ENCODE data around the gene TOP3B.

Gene TOP3B

DNA sequence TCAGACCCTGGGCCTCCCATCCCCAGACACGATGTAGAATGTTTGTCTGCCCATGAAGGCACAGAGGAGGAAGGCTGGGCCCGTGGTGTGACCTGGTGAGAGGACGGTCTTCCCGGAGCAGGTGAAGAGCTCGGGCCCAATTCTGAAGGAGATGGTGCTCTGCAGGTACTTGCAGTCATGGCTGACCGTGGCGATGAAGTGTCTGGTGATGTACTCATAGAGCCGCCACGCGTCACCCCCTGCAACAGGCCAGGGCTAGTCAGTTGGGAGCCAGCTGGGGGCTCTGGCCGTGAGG, 20.0 kb downstream of the TOP3B start:
- Histone ChIP-seq H3K36me3 (ENCODE audit: control insufficient read depth in 2 of 2, insufficient read depth in 2 of 2, low read length in 2 of 2) (peaks cover 48 to 64% of the 10 kb centered on the region in 2 donors), H3K9ac (ENCODE audit: low read depth in 1 of 2, low read length in 2 of 2) (no peak overlapping the region), H3K4me1 (ENCODE audit: control insufficient read depth in 2 of 2, insufficient read depth in 2 of 2, low read length in 2 of 2) (peaks cover 0 to 3% of the 10 kb centered on the region in 2 donors), H3K9me3 (ENCODE audit: control insufficient read depth in 2 of 2, low read length in 2 of 2) (no peaks in the 10 kb centered on the region), H3K27me3 (ENCODE audit: control insufficient read depth in 2 of 2, insufficient read depth in 2 of 2, low read length in 2 of 2) (no peaks in the 10 kb centered on the region), H3K27ac (ENCODE audit: low read depth in 2 of 2, low read length in 2 of 2) (no peak overlapping the region), H3K4me3 (ENCODE audit: low read length in 2 of 2) (no peak overlapping the region)

DNA sequence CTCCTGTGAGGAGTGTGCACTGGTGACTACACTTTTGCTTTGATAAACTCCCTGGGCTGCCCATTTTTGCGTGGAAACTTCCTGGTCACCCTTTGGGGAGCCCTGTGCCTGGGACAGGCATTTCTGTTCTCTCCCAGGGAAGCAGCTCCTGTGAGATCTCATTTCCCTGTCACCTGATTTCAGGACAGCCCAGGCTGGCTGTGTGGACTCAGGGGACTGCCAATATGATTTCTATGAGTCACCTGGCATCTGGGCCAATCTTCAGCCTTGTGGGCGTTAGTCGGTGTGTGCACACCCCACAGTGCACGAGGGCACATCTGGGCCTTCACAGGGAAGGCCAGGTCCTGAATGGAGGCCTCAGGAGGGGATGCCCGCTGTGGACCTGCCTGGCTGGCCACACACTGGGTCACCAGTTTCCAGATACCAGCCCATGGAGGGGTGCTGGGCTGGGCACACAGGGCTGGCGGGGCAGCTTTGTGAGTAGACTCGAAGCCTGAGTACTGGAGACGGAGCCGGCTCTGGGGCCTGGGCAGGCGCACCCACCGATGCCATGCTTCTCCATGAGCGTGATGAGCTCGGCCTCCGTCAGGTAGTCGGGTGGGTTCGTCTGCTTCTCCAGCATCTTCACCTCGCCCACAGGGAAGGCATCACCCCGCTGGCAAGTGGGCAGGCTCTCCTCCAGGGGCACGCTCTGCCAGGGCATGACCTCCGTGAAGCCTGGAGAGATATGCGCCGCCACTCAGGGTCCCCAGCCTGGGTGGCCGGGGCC, 20.5 kb downstream of the TOP3B start:
- no peak overlapping the region for H3K9ac ChIP-seq (ENCODE audit: low read depth in 1 of 2, low read length in 2 of 2)
- peaks cover 0 to 3% of the 10 kb centered on the region in 2 donors for H3K4me1 ChIP-seq (ENCODE audit: control insufficient read depth in 2 of 2, insufficient read depth in 2 of 2, low read length in 2 of 2)
- H3K36me3 ChIP-seq (ENCODE audit: control insufficient read depth in 2 of 2, insufficient read depth in 2 of 2, low read length in 2 of 2), result peaks cover 43 to 59% of the 10 kb centered on the region in 2 donors
- no peaks in the 10 kb centered on the region for H3K27me3 ChIP-seq (ENCODE audit: control insufficient read depth in 2 of 2, insufficient read depth in 2 of 2, low read length in 2 of 2)
- H3K9me3 ChIP-seq (ENCODE audit: control insufficient read depth in 2 of 2, low read length in 2 of 2), result no peaks in the 10 kb centered on the region
- no peak overlapping the region for H3K4me3 ChIP-seq (ENCODE audit: low read length in 2 of 2)
- H3K27ac ChIP-seq (ENCODE audit: low read depth in 2 of 2, low read length in 2 of 2), result no peak overlapping the region

DNA sequence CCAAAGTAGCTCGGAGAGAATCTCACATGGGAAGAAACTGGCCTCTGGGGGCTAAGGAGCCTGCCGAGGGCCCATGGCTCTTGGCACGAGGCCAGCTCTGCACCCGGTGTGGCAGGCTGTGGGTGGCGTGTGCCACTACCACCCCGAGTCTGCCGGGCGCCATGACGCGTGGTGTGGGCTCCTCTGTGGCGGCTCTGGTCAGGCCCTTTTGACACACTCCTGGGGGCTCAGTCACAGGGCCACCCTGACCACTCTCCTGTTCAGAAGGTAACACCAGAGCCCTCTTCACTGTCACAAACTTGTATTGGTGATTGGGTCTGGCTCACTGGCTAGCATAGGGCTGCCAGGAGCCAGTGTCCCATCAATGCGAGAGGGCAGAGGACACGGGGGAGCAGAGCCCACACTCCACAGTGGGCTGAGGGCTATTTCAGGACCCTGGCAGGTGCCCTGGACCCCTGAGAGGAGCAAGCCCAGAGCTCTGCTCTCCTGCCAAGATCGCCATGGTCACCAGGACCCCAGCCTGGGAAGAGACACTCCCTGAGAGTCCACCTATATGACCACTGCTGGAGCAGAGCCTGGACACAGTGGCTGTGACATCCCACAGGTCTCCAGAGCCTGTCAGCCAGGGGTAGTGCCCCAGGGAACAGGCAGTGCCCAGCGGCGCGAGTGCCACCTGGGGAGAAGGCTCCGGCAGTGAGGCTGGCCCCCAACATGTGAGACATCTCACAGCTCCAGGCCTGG, 21.3 kb downstream of the TOP3B start:
- peaks cover 35 to 51% of the 10 kb centered on the region in 2 donors for H3K36me3 ChIP-seq (ENCODE audit: control insufficient read depth in 2 of 2, insufficient read depth in 2 of 2, low read length in 2 of 2)
- H3K27me3 ChIP-seq (ENCODE audit: control insufficient read depth in 2 of 2, insufficient read depth in 2 of 2, low read length in 2 of 2), result no peaks in the 10 kb centered on the region
- no peak overlapping the region for H3K27ac ChIP-seq (ENCODE audit: low read depth in 2 of 2, low read length in 2 of 2)
- H3K9me3 ChIP-seq (ENCODE audit: control insufficient read depth in 2 of 2, low read length in 2 of 2), result no peaks in the 10 kb centered on the region
- H3K4me3 ChIP-seq (ENCODE audit: low read length in 2 of 2), result no peak overlapping the region
- no peak overlapping the region for H3K9ac ChIP-seq (ENCODE audit: low read depth in 1 of 2, low read length in 2 of 2)
- peaks cover 0 to 3% of the 10 kb centered on the region in 2 donors for H3K4me1 ChIP-seq (ENCODE audit: control insufficient read depth in 2 of 2, insufficient read depth in 2 of 2, low read length in 2 of 2)

DNA sequence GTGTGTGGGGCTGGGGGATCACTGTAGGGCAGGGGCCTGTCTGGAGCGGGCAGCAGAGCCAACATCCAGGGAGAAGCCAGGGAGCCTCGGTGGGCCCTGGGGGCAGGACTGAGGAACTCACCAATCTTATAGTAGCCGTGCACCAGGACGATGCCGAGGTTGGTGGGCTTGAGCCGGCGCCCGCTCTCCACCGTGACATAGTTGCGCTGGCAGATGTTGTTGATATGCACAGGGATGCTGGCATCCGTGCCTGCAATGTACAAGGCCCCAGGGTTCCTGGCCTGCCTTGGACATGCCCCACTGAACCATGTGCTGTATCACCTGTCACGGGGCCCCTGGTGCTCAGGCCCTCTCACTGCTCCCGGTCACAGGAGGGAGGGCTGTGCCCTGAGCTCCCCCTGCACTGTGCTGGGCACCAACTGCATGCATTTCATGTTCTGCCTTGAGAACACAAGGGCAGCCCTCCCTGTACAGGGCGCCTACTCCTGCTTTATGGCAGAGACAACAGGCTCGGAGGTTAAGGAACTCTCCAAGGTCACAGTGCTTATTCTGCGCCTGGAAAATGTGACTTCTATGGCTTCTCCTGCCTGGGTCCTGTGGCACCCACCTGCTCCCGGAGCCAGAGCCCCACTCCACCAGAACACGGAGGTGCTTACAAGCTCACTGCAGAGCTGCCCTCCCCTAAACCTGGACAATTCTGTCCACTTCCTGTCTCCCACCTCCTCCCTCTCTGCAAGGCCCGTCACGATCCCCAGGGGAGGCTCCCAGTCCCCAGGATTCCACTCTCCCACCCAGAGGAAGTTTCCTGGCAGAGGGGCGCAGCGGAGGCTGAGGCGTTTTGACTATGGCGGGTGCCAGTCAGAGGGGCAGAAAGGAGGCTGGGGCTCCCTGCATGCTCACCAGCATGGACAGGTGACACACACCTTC, 22.1 kb downstream of the TOP3B start:
- peaks cover 34 to 48% of the 10 kb centered on the region in 2 donors for H3K36me3 ChIP-seq (ENCODE audit: control insufficient read depth in 2 of 2, insufficient read depth in 2 of 2, low read length in 2 of 2)
- H3K4me1 ChIP-seq (ENCODE audit: control insufficient read depth in 2 of 2, insufficient read depth in 2 of 2, low read length in 2 of 2), result peaks cover 0 to 3% of the 10 kb centered on the region in 2 donors
- no peaks in the 10 kb centered on the region for H3K27me3 ChIP-seq (ENCODE audit: control insufficient read depth in 2 of 2, insufficient read depth in 2 of 2, low read length in 2 of 2)
- no peak overlapping the region for H3K9ac ChIP-seq (ENCODE audit: low read depth in 1 of 2, low read length in 2 of 2)
- no peak overlapping the region for H3K4me3 ChIP-seq (ENCODE audit: low read length in 2 of 2)
- H3K27ac ChIP-seq (ENCODE audit: low read depth in 2 of 2, low read length in 2 of 2), result no peak overlapping the region
- H3K9me3 ChIP-seq (ENCODE audit: control insufficient read depth in 2 of 2, low read length in 2 of 2), result no peaks in the 10 kb centered on the region

DNA sequence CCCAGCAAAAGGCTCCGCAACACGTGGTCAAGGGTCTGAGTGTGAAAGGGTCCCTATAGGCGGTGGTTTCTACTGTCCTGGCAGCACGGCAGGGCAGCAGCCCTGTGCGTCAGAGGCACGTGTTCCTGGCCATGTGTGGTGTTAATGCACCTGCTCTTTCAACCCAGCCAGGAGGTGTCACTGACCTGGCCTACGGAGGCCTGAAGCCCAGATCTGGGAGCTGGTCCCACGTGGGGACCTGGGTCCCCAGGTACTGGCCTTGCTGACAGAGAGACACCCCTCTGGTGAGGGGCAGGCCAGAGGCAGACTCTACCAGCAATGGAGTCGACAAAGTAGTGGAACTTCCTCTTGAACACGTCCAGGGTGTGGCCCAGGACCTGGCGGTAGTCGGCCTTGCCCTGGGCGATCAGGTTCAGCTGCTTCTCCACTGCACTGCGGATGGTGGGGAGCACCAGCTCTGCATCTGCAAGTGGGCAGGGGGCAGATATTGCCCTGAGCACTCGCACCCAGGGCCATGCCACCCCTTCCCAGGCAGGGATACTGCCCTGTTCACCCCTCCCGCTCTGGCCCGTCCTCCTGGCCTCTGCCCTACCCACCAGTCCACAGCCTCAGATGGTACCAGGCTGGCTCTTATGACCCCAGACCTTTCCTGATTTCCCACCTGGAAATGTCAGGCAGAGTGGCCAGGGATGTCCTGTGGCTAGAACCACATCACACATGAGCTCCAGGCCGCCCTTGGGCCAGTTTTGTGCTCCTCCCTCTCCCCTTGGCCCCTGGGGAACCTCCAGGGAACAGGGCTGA, 23.1 kb downstream of the TOP3B start:
- peaks cover 25 to 39% of the 10 kb centered on the region in 2 donors for H3K36me3 ChIP-seq (ENCODE audit: control insufficient read depth in 2 of 2, insufficient read depth in 2 of 2, low read length in 2 of 2)
- H3K4me3 ChIP-seq (ENCODE audit: low read length in 2 of 2), result no peak overlapping the region
- no peak overlapping the region for H3K9ac ChIP-seq (ENCODE audit: low read depth in 1 of 2, low read length in 2 of 2)
- H3K4me1 ChIP-seq (ENCODE audit: control insufficient read depth in 2 of 2, insufficient read depth in 2 of 2, low read length in 2 of 2), result peaks cover 0 to 3% of the 10 kb centered on the region in 2 donors
- no peak overlapping the region for H3K27ac ChIP-seq (ENCODE audit: low read depth in 2 of 2, low read length in 2 of 2)
- H3K9me3 ChIP-seq (ENCODE audit: control insufficient read depth in 2 of 2, low read length in 2 of 2), result no peaks in the 10 kb centered on the region
- H3K27me3 ChIP-seq (ENCODE audit: control insufficient read depth in 2 of 2, insufficient read depth in 2 of 2, low read length in 2 of 2), result no peaks in the 10 kb centered on the region

DNA sequence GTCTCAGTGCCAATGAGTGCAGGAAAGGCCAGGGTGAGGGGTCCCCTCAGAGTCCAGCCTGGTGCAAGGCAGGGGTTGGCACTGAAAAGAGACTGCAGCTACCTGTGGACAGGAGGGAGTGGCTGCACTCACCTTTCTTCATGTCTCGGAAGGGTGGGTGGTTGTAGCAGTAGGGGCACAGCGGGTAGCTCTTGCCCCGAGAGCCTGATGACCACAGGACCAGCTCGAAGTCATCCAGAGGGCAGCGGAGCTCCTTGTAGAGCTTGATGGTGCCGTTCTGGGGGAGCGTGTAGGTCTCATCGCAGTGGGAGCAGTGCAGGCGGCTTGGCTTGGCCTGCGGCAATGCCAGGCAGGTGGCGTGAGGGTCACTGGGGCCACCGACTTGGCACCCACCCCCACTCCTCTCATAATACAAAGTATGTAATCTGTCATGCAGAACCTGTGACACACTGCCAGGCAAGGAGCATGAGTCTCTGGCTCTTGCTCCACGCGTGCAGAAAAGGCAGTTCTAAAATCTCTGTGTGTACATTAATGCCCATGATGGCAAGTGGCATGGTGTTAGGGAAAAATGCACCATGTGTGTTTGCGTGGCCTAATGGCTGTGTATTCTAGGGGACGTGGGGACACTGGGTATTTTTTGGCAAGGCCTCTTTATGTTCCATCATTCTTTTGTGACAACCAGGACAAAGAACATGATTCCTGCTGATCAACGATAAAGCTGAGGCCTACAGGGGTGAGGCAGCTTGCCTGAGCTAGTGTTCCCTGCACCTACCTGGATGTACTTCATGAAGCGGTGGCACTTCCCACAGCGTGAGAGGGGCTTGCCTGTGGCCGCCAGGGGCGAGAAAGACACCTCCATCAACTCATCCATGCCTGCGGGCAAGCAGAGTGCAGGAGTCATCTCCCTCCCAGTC, 24.0 kb downstream of the TOP3B start:
- peaks cover 18 to 31% of the 10 kb centered on the region in 2 donors for H3K36me3 ChIP-seq (ENCODE audit: control insufficient read depth in 2 of 2, insufficient read depth in 2 of 2, low read length in 2 of 2)
- no peak overlapping the region for H3K4me3 ChIP-seq (ENCODE audit: low read length in 2 of 2)
- no peak overlapping the region for H3K27ac ChIP-seq (ENCODE audit: low read depth in 2 of 2, low read length in 2 of 2)
- H3K4me1 ChIP-seq (ENCODE audit: control insufficient read depth in 2 of 2, insufficient read depth in 2 of 2, low read length in 2 of 2), result peaks cover 0 to 3% of the 10 kb centered on the region in 2 donors
- H3K9me3 ChIP-seq (ENCODE audit: control insufficient read depth in 2 of 2, low read length in 2 of 2), result no peaks in the 10 kb centered on the region
- no peak overlapping the region for H3K9ac ChIP-seq (ENCODE audit: low read depth in 1 of 2, low read length in 2 of 2)
- no peaks in the 10 kb centered on the region for H3K27me3 ChIP-seq (ENCODE audit: control insufficient read depth in 2 of 2, insufficient read depth in 2 of 2, low read length in 2 of 2)

DNA sequence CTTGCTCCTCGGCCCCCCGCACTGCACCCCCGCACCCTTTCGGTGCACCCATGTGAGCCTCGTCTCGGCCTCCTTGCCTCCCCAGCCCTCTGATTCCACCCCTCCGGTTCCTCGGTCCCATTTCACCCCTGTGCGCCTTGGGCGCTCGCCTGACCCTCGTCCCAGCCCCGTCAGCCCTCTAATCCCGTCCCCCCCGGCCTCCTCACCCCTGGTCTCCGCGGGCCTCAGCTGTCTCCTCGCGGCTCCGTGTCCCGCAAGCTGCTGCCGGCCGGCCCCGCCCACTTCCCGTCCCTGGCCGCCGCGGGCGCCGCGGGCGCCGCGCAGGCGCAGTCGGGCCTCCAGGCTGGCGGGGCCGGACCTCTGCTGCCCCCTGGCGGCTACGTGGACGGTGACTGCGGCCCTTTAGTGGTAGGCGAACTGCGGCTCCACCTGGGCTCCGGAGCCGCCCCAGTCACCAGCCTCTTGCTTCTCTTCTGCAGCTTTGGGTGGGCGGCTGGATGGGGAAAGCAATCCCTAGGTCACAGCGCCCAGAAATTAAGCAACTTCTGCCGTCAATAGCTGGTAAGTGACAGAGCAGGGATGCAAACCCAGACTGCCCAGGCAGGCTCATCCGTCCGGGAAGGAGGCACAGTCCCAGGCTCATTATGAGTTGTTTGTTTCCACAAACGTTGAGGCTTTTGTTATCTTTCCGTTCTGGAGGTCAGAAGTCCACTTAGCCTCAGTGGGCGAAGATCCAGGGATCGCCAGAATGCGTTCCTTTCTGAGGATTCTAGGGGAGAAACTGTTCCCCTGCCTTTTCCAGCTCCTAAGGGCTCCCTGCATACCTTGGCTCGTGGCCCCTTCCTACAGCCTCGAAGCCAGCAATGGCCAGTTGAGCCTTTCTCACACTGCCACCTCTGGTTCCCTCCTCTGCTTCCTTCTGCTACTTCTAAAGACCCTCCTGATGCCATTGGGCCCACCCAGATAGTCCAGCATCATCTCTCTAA, 29.7 kb downstream of the TOP3B start, which contains the start of gene PPM1F:
Gene PPM1F (minus strand): TSS at position 263 of the 986 bp plus-strand sequence. CDS start 6,800 bp downstream, outside the sequence.
- Histone ChIP-seq H3K9ac (ENCODE audit: low read depth in 1 of 2, low read length in 2 of 2) (peak within 1 kb of the TSS; percentile 70 to 71), H3K4me1 (ENCODE audit: control insufficient read depth in 2 of 2, insufficient read depth in 2 of 2, low read length in 2 of 2) (peaks cover 6 to 9% of the 10 kb centered on the region in 2 donors), H3K27me3 (ENCODE audit: control insufficient read depth in 2 of 2, insufficient read depth in 2 of 2, low read length in 2 of 2) (no peaks in the 10 kb centered on the region), H3K4me3 (ENCODE audit: low read length in 2 of 2) (peak within 1 kb of the TSS; percentile 77 to 79), H3K9me3 (ENCODE audit: control insufficient read depth in 2 of 2, low read length in 2 of 2) (no peaks in the 10 kb centered on the region), H3K36me3 (ENCODE audit: control insufficient read depth in 2 of 2, insufficient read depth in 2 of 2, low read length in 2 of 2) (no peaks in the 10 kb centered on the region), H3K27ac (ENCODE audit: low read depth in 2 of 2, low read length in 2 of 2) (peak within 1 kb of the TSS in 1 of 2 donors; percentile 43)

DNA sequence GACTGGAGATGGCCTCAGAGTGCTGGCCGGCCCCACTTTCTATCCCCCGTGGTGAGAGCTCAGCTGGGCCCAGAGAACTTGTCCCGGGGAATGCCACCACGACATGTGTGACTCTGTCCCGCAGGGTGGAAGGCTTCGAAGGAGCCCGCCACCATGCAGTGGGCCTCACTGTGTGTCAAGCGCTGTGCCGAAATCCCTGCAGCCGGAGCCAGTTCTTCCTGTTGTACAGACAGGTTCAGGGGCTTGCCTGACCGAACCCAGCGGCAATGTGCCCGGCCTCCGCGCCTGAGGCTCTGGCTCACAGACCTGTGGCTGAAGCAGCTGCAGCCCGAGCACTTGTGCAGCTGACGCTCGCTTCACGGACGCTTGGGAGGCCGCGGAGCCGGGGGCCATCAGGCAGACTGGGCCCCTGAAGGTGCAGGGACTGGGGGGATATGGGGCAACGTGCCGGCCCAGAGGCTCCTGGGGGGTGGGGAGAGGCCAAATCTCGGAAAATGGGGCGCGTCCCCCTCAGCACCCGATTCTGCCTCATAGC, 30.6 kb downstream of the TOP3B start:
- no peaks in the 10 kb centered on the region for H3K27me3 ChIP-seq (ENCODE audit: control insufficient read depth in 2 of 2, insufficient read depth in 2 of 2, low read length in 2 of 2)
- H3K4me1 ChIP-seq (ENCODE audit: control insufficient read depth in 2 of 2, insufficient read depth in 2 of 2, low read length in 2 of 2), result peaks cover 6 to 9% of the 10 kb centered on the region in 2 donors
- no peaks in the 10 kb centered on the region for H3K36me3 ChIP-seq (ENCODE audit: control insufficient read depth in 2 of 2, insufficient read depth in 2 of 2, low read length in 2 of 2)
- peak overlapping the region; percentile 77 to 79 for H3K4me3 ChIP-seq (ENCODE audit: low read length in 2 of 2)
- H3K9ac ChIP-seq (ENCODE audit: low read depth in 1 of 2, low read length in 2 of 2), result peak overlapping the region; percentile 46 to 70
- H3K9me3 ChIP-seq (ENCODE audit: control insufficient read depth in 2 of 2, low read length in 2 of 2), result no peaks in the 10 kb centered on the region
- H3K27ac ChIP-seq (ENCODE audit: low read depth in 2 of 2, low read length in 2 of 2), result peak overlapping the region in 1 of 2 donors; percentile 43
